K562 (cell line): ENCODE data around the gene SEPTIN8. TPM values are rescaled to one million over a fixed set of nuclear protein-coding genes. Genes with fewer than 3 reads are reported as not detected.

Source experiments
- ATAC-seq: fragments of 200-7000 bp; cut with Tn5 transposase; 3 replicates; pipeline ENCODE4 v1.9.1; 2020; ENCODE audit warnings: moderate library complexity
- BruUV-seq: library from RNA; stranded (reverse); fragments of 400-500 nt; replicated peaks from 2 replicates; lab custom pipeline; 2021; lab: Mats Ljungman, UMichigan
- CTCF ChIA-PET: fragments of 300-600 bp; formaldehyde crosslinking; extraction: SDS; loops from one replicate; lab custom pipeline; 2021; ENCODE audit warnings: low intra/inter-chr PET ratio; lab: Yijun Ruan, JAX
- POLR2A ChIA-PET: fragments of 300-600, 350-650 bp; sonication (Branson Sonifier 250); formaldehyde crosslinking; extraction: SDS; loops from one replicate; lab custom pipeline; 2021; ENCODE audit warnings: antibody characterized with exemption, inconsistent platforms; lab: Yijun Ruan, JAX
- DNase-seq, 4 experiments: peaks; one replicate each; pipeline versions ENCODE4 v3.0.0 to v3.0.0-alpha.2; 2011 to 2018; ENCODE audit warnings: low spot score in 3 of 4, mixed read lengths in 3 of 4; ENCODE audit errors: extremely low read depth in 1 of 4
- FAIRE-seq: peaks from 2 replicates; lab custom pipeline; 2011; peaks lifted over from hg19 to GRCh38; lab: Jason Lieb, UNC
- H2AFZ ChIP-seq: 2 replicates; pipeline ENCODE4 v1.6.0; 2011; ENCODE audit warnings: low read depth, low read length, control low read depth, inconsistent platforms
- H3K27ac ChIP-seq: fragments of 200-600 bp; 3 replicates; pipeline ENCODE4 v1.8.0; 2011; ENCODE audit warnings: low read depth, mild to moderate bottlenecking, control low read depth, inconsistent platforms, low read length, moderate library complexity, mixed read lengths; ENCODE audit errors: extremely low read depth
- H3K27me3 ChIP-seq, 2 experiments: fragments of 300-600 bp in 1 of 2; 2 replicates in 1 of 2; 3 replicates in 1 of 2; pipeline versions ENCODE4 v1.6.0 to v1.8.0; 2011; ENCODE audit warnings: inconsistent platforms in 2 of 2, low read length in 2 of 2, mild to moderate bottlenecking in 1 of 2, mixed read lengths in 1 of 2, moderate library complexity in 1 of 2; ENCODE audit not compliant: control insufficient read depth in 2 of 2, insufficient read depth in 2 of 2
- H3K36me3 ChIP-seq: fragments of 300-600 bp; 3 replicates; pipeline ENCODE4 v1.8.0; 2011; ENCODE audit warnings: mild to moderate bottlenecking, low read length, inconsistent platforms; ENCODE audit not compliant: control insufficient read depth, insufficient read depth
- H3K4me1 ChIP-seq, 2 experiments: fragments of 200-600 bp in 1 of 2; replicated peaks in 1 of 2; 2 replicates in 1 of 2; 3 replicates in 1 of 2; pipeline versions ENCODE4 v1.5.1 to v1.8.0; 2011; ENCODE audit warnings: inconsistent platforms in 2 of 2, low read length in 2 of 2, mild to moderate bottlenecking in 1 of 2, mixed read lengths in 1 of 2, moderate library complexity in 1 of 2; ENCODE audit not compliant: control insufficient read depth in 2 of 2, insufficient read depth in 2 of 2
- H3K4me2 ChIP-seq: 2 replicates; pipeline ENCODE4 v1.6.1; 2011; ENCODE audit warnings: low read length, control low read depth, inconsistent platforms, mixed read lengths; ENCODE audit not compliant: insufficient read depth
- H3K4me3 ChIP-seq: fragments of 200-600 bp; sonication (generic), shearing (Covaris generic); 2 replicates; pipeline ENCODE4 v1.5.1; 2016; ENCODE audit warnings: control low read depth, inconsistent platforms
- H3K79me2 ChIP-seq: fragments of 200-600 bp; 3 replicates; pipeline ENCODE4 v1.8.0; 2011; ENCODE audit warnings: low read length, inconsistent platforms; ENCODE audit not compliant: control insufficient read depth, insufficient read depth
- H3K9ac ChIP-seq, 2 experiments: 2 replicates each; pipeline versions ENCODE4 v1.6.0 to v1.6.1; 2011; ENCODE audit warnings: low read depth in 2 of 2, low read length in 2 of 2, control low read depth in 1 of 2, inconsistent platforms in 1 of 2, mild to moderate bottlenecking in 1 of 2, mixed read lengths in 1 of 2; ENCODE audit not compliant: insufficient read depth in 1 of 2
- H3K9me1 ChIP-seq: one replicate; pipeline ENCODE4 v1.6.0; 2011; ENCODE audit warnings: inconsistent platforms, mild to moderate bottlenecking, low read length, moderate library complexity; ENCODE audit not compliant: control insufficient read depth, insufficient read depth
- H3K9me3 ChIP-seq: replicated peaks from 2 replicates; pipeline ENCODE4 v1.5.1; 2011; ENCODE audit warnings: low read depth, low read length, inconsistent platforms; ENCODE audit not compliant: control insufficient read depth, insufficient read depth
- H4K20me1 ChIP-seq: replicated peaks from 2 replicates; pipeline ENCODE4 v1.6.1; 2011; ENCODE audit warnings: low read length, inconsistent platforms, mixed read lengths; ENCODE audit not compliant: control insufficient read depth, insufficient read depth
- CBFB ChIP-seq: sonication (generic); formaldehyde crosslinking; IDR thresholded peaks from 2 replicates; pipeline ENCODE4 v1.4.0; 2020; ENCODE audit warnings: mild to moderate bottlenecking, missing genetic modification reagents
- HDAC3 ChIP-seq: fragments of 450-650 bp; IDR thresholded peaks from 2 replicates; pipeline ENCODE4 v1.6.1; 2018; ENCODE audit warnings: borderline replicate concordance, mild to moderate bottlenecking, moderate library complexity; ENCODE audit not compliant: partially characterized antibody
- HNRNPL ChIP-seq: fragments of 200-400 bp; formaldehyde crosslinking; IDR thresholded peaks from 2 replicates; pipeline ENCODE4 v1.6.1; 2017; ENCODE audit warnings: low read depth, mild to moderate bottlenecking, low read length
- KLF16 ChIP-seq: IDR thresholded peaks from 2 replicates; pipeline ENCODE4 v1.6.1; 2016; ENCODE audit warnings: antibody characterized with exemption
- NFYB ChIP-seq: IDR thresholded peaks from 2 replicates; pipeline ENCODE4 v1.6.1; 2011; ENCODE audit warnings: mild to moderate bottlenecking, moderate library complexity; ENCODE audit not compliant: insufficient read length; ENCODE audit errors: extremely low read depth
- WGBS: fragments of 100-300 bp; shearing (Covaris generic); methylation state at CpG from one replicate; pipeline ENCODE4 v1.1.6; 2016; ENCODE audit warnings: low coverage, mixed read lengths; ENCODE audit not compliant: insufficient coverage; ENCODE audit errors: missing lambda C conversion rate; 5-methylcytosine and 5-hydroxymethylcytosine counted together
- in situ Hi-C: fragments of 300-500 bp; cut with MboI; formaldehyde crosslinking; loops from 4 replicates; pipeline ENCODE4 v1.15.0; 2018; ENCODE audit warnings: inconsistent platforms, mixed read lengths
- intact Hi-C: fragments of 100-400 bp; cut with micrococcal nuclease; formaldehyde crosslinking; loops from 2 replicates; pipeline ENCODE4 v1.14.2; 2022
- polyA plus RNA-seq, 8 experiments: library from polyadenylated mRNA; depleted of rRNA in 4 of 8; stranded (reverse) in 5 of 8; unstranded in 3 of 8; fragments of >200 nt; fragmentation: Nextera tagmentation in 2 of 8; fragmentation: Illumina TruSeq in 1 of 8; extraction: Ambion mirVana in 2 of 8; extraction: Trizol in 1 of 8; gene quantifications; 2 replicates each; pipeline versions ENCODE4 v1.2.1 to v1.2.3, GENCODE V29; 2011 to 2014; ENCODE audit warnings: inconsistent platforms in 1 of 8, missing spikeins in 1 of 8
- total RNA-seq, 7 experiments: library from RNA; depleted of rRNA in 6 of 7; stranded (reverse); fragments of >200 nt in 6 of 7; fragmentation: Illumina TruSeq in 2 of 7; extraction: Trizol in 2 of 7; gene quantifications; 2 replicates each; pipeline versions ENCODE4 v1.2.1 to v1.2.3, GENCODE V29; 2011 to 2021; ENCODE audit warnings: low replicate concordance in 1 of 7
- TF ChIP-seq, protein P1 (sequence below): fragments of 250-450 bp; sonication (Bioruptor Pico); IDR thresholded peaks from 2 replicates; pipeline ENCODE4 v1.4.0; 2020; ENCODE audit warnings: mild to moderate bottlenecking
- TF ChIP-seq, protein P2 (sequence below): sonication (generic); formaldehyde crosslinking; IDR thresholded peaks from 2 replicates; pipeline ENCODE4 v1.8.0; 2022; ENCODE audit warnings: mild to moderate bottlenecking, low read depth, missing genetic modification reagents
- TF ChIP-seq, protein P3 (sequence below): sonication (generic); formaldehyde crosslinking; IDR thresholded peaks from 2 replicates; pipeline ENCODE4 v1.8.1; 2023; ENCODE audit warnings: mild to moderate bottlenecking, missing genetic modification reagents

Gene SEPTIN8
- total and polyA plus RNA-seq, 9 of the 15 experiments (the other 6 are each of a cell fraction or from before 2014, with no cell fraction given): 19.3 to 142 (median 101) TPM

- H3K9ac ChIP-seq: no peak overlapping the region
- H3K9me3 ChIP-seq: no peaks in the 10 kb centered on the region
- in situ Hi-C loops: no loop called here
- H3K36me3 ChIP-seq: no peaks in the 10 kb centered on the region
- 96% methylated on average over 35 of the region's 81 CpGs for WGBS
- no peak for ATAC-seq
- DNase-seq: no peak
- intact Hi-C loops: no loop called here
- H2AFZ ChIP-seq: no peak overlapping the region
- H3K27me3 ChIP-seq: no peaks in the 10 kb centered on the region
- no peak overlapping the region for H3K27ac ChIP-seq
- no peak for FAIRE-seq
- peaks cover 0 to 8% of the 10 kb centered on the region in 2 experiments; a peak in 1 of 5 replicates for H3K4me1 ChIP-seq
- no TSS peak for BruUV-seq
- no peaks in the 10 kb centered on the region for H3K9me1 ChIP-seq
- CTCF ChIA-PET: no interaction called here
- H4K20me1 ChIP-seq: no peaks in the 10 kb centered on the region
- H3K4me2 ChIP-seq: no peak overlapping the region
- no peaks in the 10 kb centered on the region for H3K79me2 ChIP-seq
- POLR2A ChIA-PET: no interaction called here
- TF ChIP-seq, protein P1, sequence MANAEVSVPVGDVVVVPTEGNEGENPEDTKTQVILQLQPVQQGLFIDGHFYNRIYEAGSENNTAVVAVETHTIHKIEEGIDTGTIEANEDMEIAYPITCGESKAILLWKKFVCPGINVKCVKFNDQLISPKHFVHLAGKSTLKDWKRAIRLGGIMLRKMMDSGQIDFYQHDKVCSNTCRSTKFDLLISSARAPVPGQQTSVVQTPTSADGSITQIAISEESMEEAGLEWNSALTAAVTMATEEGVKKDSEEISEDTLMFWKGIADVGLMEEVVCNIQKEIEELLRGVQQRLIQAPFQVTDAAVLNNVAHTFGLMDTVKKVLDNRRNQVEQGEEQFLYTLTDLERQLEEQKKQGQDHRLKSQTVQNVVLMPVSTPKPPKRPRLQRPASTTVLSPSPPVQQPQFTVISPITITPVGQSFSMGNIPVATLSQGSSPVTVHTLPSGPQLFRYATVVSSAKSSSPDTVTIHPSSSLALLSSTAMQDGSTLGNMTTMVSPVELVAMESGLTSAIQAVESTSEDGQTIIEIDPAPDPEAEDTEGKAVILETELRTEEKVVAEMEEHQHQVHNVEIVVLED (CRISPR knock-in tag): no peak
- TF ChIP-seq, protein P2, sequence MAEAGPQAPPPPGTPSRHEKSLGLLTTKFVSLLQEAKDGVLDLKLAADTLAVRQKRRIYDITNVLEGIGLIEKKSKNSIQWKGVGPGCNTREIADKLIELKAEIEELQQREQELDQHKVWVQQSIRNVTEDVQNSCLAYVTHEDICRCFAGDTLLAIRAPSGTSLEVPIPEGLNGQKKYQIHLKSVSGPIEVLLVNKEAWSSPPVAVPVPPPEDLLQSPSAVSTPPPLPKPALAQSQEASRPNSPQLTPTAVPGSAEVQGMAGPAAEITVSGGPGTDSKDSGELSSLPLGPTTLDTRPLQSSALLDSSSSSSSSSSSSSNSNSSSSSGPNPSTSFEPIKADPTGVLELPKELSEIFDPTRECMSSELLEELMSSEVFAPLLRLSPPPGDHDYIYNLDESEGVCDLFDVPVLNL (CRISPR knock-in tag): no peak
- TF ChIP-seq HNRNPL (0 out of 2 replicates have a peak, but pooled peaks have one; percentile 7), KLF16 (no peak), CBFB (no peak), HDAC3 (no peak), NFYB (no peak)
- TF ChIP-seq, protein P3, sequence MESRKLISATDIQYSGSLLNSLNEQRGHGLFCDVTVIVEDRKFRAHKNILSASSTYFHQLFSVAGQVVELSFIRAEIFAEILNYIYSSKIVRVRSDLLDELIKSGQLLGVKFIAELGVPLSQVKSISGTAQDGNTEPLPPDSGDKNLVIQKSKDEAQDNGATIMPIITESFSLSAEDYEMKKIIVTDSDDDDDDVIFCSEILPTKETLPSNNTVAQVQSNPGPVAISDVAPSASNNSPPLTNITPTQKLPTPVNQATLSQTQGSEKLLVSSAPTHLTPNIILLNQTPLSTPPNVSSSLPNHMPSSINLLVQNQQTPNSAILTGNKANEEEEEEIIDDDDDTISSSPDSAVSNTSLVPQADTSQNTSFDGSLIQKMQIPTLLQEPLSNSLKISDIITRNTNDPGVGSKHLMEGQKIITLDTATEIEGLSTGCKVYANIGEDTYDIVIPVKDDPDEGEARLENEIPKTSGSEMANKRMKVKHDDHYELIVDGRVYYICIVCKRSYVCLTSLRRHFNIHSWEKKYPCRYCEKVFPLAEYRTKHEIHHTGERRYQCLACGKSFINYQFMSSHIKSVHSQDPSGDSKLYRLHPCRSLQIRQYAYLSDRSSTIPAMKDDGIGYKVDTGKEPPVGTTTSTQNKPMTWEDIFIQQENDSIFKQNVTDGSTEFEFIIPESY (CRISPR knock-in tag): peak; percentile 95
- H3K4me3 ChIP-seq: no peak overlapping the region
Observed at GRCh38 chr5:132814503-132815294, 37.7 kb upstream of the SEPTIN8 start.
